ENCODE results near the gene NADK2.

GRCh38 chr5:36181774-36182173 is 60.0 kb downstream of the NADK2 start:
- no peak for TF ChIP-seq POLR2A (IDR thresholded peaks at IDR 0.05; ENCODE audit: low read length)
- no peak for TF ChIP-seq GATA1 (IDR thresholded peaks at IDR 0.05; ENCODE audit: low read depth, low read length)
